GM12878 (cell line): ENCODE results near the gene SLC9C1. TPM values are rescaled to one million over a fixed set of nuclear protein-coding genes. Genes with fewer than 3 reads are reported as not detected.

Experiments
- ATAC-seq: fragments of 200-7000 bp; cut with Tn5 transposase; 3 replicates; pipeline ENCODE4 v1.9.1; 2020; ENCODE audit warnings: mild to moderate bottlenecking, moderate library complexity
- BruUV-seq: library from RNA; stranded (reverse); fragments of 400-500 nt; replicated peaks from 2 replicates; lab custom pipeline; 2021; lab: Mats Ljungman, UMichigan
- CTCF ChIA-PET: fragments of 300-600 bp; sonication (Branson Sonifier 250); formaldehyde crosslinking; extraction: SDS; loops from one replicate; lab custom pipeline; 2021; ENCODE audit warnings: inconsistent platforms; lab: Yijun Ruan, JAX
- POLR2A ChIA-PET: fragments of 350-600 bp; formaldehyde crosslinking; extraction: SDS; loops from one replicate; lab custom pipeline; 2021; ENCODE audit warnings: inconsistent platforms; lab: Charles Lee
- RAD21 ChIA-PET: fragments of 300-600 bp; sonication (Branson Sonifier 250); formaldehyde crosslinking; loops from one replicate; lab custom pipeline; 2023; ENCODE audit warnings: antibody characterized with exemption; ENCODE audit not compliant: unreplicated experiment; lab: Charles Lee
- SMC1A ChIA-PET: fragments of 300-600 bp; sonication (Branson Sonifier 250); formaldehyde crosslinking; loops from one replicate; lab custom pipeline; 2023; ENCODE audit not compliant: unreplicated experiment, uncharacterized antibody; lab: Charles Lee
- DNase-seq: peaks from one replicate; pipeline ENCODE4 v3.0.0-alpha.2; 2011; ENCODE audit warnings: low read depth, low spot score
- FAIRE-seq: peaks from 3 replicates; lab custom pipeline; 2011; peaks lifted over from hg19 to GRCh38; lab: Jason Lieb, UNC
- H2AFZ ChIP-seq: 2 replicates; pipeline ENCODE4 v1.6.0; 2011; ENCODE audit warnings: low read depth, low read length, control low read depth; ENCODE audit not compliant: control insufficient read depth
- H3K27ac ChIP-seq: 2 replicates; pipeline ENCODE4 v1.5.1; 2011; ENCODE audit warnings: control low read depth; ENCODE audit not compliant: control insufficient read depth, insufficient read depth
- H3K27me3 ChIP-seq, 2 experiments: replicated peaks in 1 of 2; 2 replicates each; pipeline versions ENCODE4 v1.6.0 to v1.6.1; 2011; ENCODE audit warnings: low read length in 1 of 2; ENCODE audit not compliant: control insufficient read depth in 2 of 2, insufficient read depth in 2 of 2
- H3K36me3 ChIP-seq, 2 experiments: 2 replicates each; pipeline ENCODE4 v1.5.1; 2011; ENCODE audit warnings: low read length in 1 of 2; ENCODE audit not compliant: control insufficient read depth in 2 of 2, insufficient read depth in 2 of 2
- H3K4me1 ChIP-seq: 2 replicates; pipeline ENCODE4 v1.6.1; 2011; ENCODE audit warnings: mild to moderate bottlenecking, low read length, moderate library complexity, mixed read lengths; ENCODE audit not compliant: control insufficient read depth, insufficient read depth
- H3K4me2 ChIP-seq: 2 replicates; pipeline ENCODE4 v1.6.0; 2011; ENCODE audit warnings: control low read depth; ENCODE audit not compliant: control insufficient read depth, insufficient read depth
- H3K4me3 ChIP-seq: fragments of 200-600 bp; sonication (generic); 2 replicates; pipeline ENCODE4 v1.5.1; 2016
- H3K79me2 ChIP-seq: 2 replicates; pipeline ENCODE4 v1.6.0; 2011; ENCODE audit warnings: low read length; ENCODE audit not compliant: control insufficient read depth, insufficient read depth
- H3K9ac ChIP-seq: 2 replicates; pipeline ENCODE4 v1.8.0; 2011; ENCODE audit warnings: low read length, control low read depth, mixed read lengths; ENCODE audit not compliant: control insufficient read depth, insufficient read depth
- H3K9me3 ChIP-seq: replicated peaks from 3 replicates; pipeline ENCODE4 v1.5.1; 2011; ENCODE audit warnings: mild to moderate bottlenecking, low read length; ENCODE audit not compliant: control insufficient read depth, insufficient read depth
- H4K20me1 ChIP-seq: 2 replicates; pipeline ENCODE4 v1.6.0; 2011; ENCODE audit not compliant: control insufficient read depth, insufficient read depth
- BCLAF1 ChIP-seq: fragments of 450-650 bp; IDR thresholded peaks from 2 replicates; pipeline ENCODE4 v1.6.1; 2017; ENCODE audit warnings: antibody characterized with exemption, mild to moderate bottlenecking, moderate library complexity
- CHD1 ChIP-seq: IDR thresholded peaks from 2 replicates; pipeline ENCODE4 v1.6.1; 2012; ENCODE audit warnings: low read depth, low read length, improper control_type of control experiment
- FOXM1 ChIP-seq: IDR thresholded peaks from 2 replicates; pipeline ENCODE4 v1.6.1; 2012; ENCODE audit warnings: low read depth, mild to moderate bottlenecking, inconsistent platforms, low read length, moderate library complexity
- GABPA ChIP-seq: IDR thresholded peaks from 2 replicates; pipeline ENCODE4 v1.6.1; 2014; ENCODE audit warnings: antibody characterized with exemption, low read depth, mild to moderate bottlenecking, inconsistent platforms
- HDAC2 ChIP-seq: fragments of 200-600 bp; sonication (generic); IDR thresholded peaks from 2 replicates; pipeline ENCODE4 v1.6.1; 2017
- IRF4 ChIP-seq: IDR thresholded peaks from 2 replicates; pipeline ENCODE4 v1.6.1; 2011; ENCODE audit warnings: low read depth, low read length
- KAT2A ChIP-seq: conservative IDR thresholded peaks from 2 replicates; pipeline ENCODE4 v1.6.1; 2011; ENCODE audit warnings: low read depth, low read length; ENCODE audit not compliant: control insufficient read depth
- NFIC ChIP-seq: IDR thresholded peaks from 2 replicates; pipeline ENCODE4 v1.6.1; 2012; ENCODE audit warnings: low read depth, mild to moderate bottlenecking, inconsistent platforms, low read length, moderate library complexity
- POU2F2 ChIP-seq: IDR thresholded peaks from 3 replicates; pipeline ENCODE4 v1.6.1; 2011; ENCODE audit warnings: low read depth, mild to moderate bottlenecking, low read length, borderline replicate concordance
- REST ChIP-seq: IDR thresholded peaks from 2 replicates; pipeline ENCODE4 v1.6.1; 2012; ENCODE audit warnings: mild to moderate bottlenecking, low read depth, low read length
- RUNX3 ChIP-seq: IDR thresholded peaks from 2 replicates; pipeline ENCODE4 v1.6.1; 2012; ENCODE audit warnings: low read length, inconsistent platforms
- TARDBP ChIP-seq: IDR thresholded peaks from 2 replicates; pipeline ENCODE4 v1.6.1; 2016; ENCODE audit warnings: borderline replicate concordance
- TCF3 ChIP-seq: IDR thresholded peaks from 2 replicates; pipeline ENCODE4 v1.6.1; 2012; ENCODE audit warnings: low read depth, mild to moderate bottlenecking, low read length, borderline replicate concordance; ENCODE audit not compliant: insufficient read depth
- TCF7 ChIP-seq: IDR thresholded peaks from 2 replicates; pipeline ENCODE4 v1.6.1; 2014; ENCODE audit warnings: antibody characterized with exemption, borderline replicate concordance
- YY1 ChIP-seq: IDR thresholded peaks from 2 replicates; pipeline ENCODE4 v1.6.1; 2011; ENCODE audit warnings: low read depth, mild to moderate bottlenecking, low read length
- ZSCAN29 ChIP-seq: fragments of 450-650 bp; IDR thresholded peaks from 2 replicates; pipeline ENCODE4 v1.6.1; 2017; ENCODE audit warnings: mild to moderate bottlenecking, moderate library complexity
- WGBS: methylation state at CpG from one replicate; pipeline ENCODE4 v1.1.6; 2016; ENCODE audit warnings: low lambda C conversion rate; ENCODE audit not compliant: insufficient replicate concordance, insufficient coverage; ENCODE audit errors: missing lambda C conversion rate; 5-methylcytosine and 5-hydroxymethylcytosine counted together
- in situ Hi-C: fragments of 300-500 bp; cut with MboI; formaldehyde crosslinking; loops from 9 replicates; pipeline ENCODE4 v1.14.3; 2018; ENCODE audit warnings: mixed read lengths
- intact Hi-C: fragments of 100-400 bp; cut with micrococcal nuclease; formaldehyde crosslinking; loops from one replicate; pipeline ENCODE4 v1.14.2; 2022; ENCODE audit not compliant: unreplicated experiment
- polyA plus RNA-seq, 11 experiments: library from polyadenylated mRNA; depleted of rRNA in 4 of 11; unstranded in 6 of 11; stranded (reverse) in 5 of 11; fragments of >200 nt; fragmentation: Nextera tagmentation in 4 of 11; fragmentation: Illumina TruSeq in 1 of 11; extraction: Ambion mirVana in 4 of 11; extraction: Trizol in 1 of 11; gene quantifications; 1 replicate in 1 of 11; 2 replicates in 10 of 11; pipeline versions ENCODE4 v1.2.1 to v1.2.3, GENCODE V29; 2011 to 2016; ENCODE audit warnings: inconsistent platforms in 2 of 11, missing spikeins in 2 of 11, low read depth in 1 of 11
- total RNA-seq, 4 experiments: library from RNA; depleted of rRNA in 3 of 4; stranded (reverse); fragments of >200 nt in 3 of 4; fragmentation: Illumina TruSeq in 1 of 4; extraction: Trizol in 1 of 4; gene quantifications; 2 replicates each; pipeline versions ENCODE4 v1.2.1 to v1.2.3, GENCODE V29; 2013 to 2021
- TF ChIP-seq, protein P1 (sequence below): fragments of 450-650 bp; IDR thresholded peaks from 2 replicates; pipeline ENCODE4 v1.6.1; 2014; ENCODE audit warnings: mild to moderate bottlenecking

Gene SLC9C1
- total and polyA plus RNA-seq, 10 of the 15 experiments (the other 5 are each of a cell fraction or from before 2014, with no cell fraction given), result not detected

DNA sequence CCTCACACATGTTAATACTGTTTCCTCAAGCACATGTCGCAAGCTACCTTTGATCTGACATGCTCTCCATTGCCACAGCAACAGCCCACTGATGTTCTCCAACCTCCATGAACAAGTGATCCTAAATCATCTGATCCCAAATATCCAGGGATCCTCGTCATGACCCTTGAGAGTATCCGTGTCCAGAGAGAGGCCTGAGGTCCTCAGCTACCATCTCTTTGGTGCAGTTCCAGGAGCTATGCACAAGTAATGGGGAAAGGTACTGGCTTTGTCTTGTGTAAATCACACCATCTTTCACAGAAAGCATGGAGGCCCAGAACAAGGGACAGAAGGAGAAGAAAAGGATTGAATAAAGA, 163.4 kb downstream of the SLC9C1 start:
- Histone ChIP-seq H3K27me3 (no peaks in the 10 kb centered on the region), H4K20me1 (no peaks in the 10 kb centered on the region), H3K27ac (peak overlapping the region; percentile 99), H3K79me2 (peaks cover 93% of the 10 kb centered on the region), H3K4me2 (peak overlapping the region; percentile 95), H3K9me3 (no peaks in the 10 kb centered on the region), H3K4me3 (peak overlapping the region; percentile 78), H3K36me3 (peaks cover 0 to 3% of the 10 kb centered on the region in 2 experiments; a peak in 1 of 4 replicates), H2AFZ (no peak overlapping the region), H3K4me1 (peaks cover 47% of the 10 kb centered on the region), H3K9ac (peak overlapping the region; percentile 98)
- ChIA-PET POLR2A (interaction anchor here (0.9 to 12.8 kb wide), 4 partner anchors 13 to 367 kb away, joined by 3 to 345 read pairs (median 18); partner anchors contain the start of gene BTLA), SMC1A (interaction anchor here (0.5 to 18.5 kb wide), 11 partner anchors 8 to 1518 kb away, joined by 3 to 489 read pairs (median 5); partner anchors contain the start of gene SLC9C1), CTCF (interaction anchor here (1.9 to 18.1 kb wide), 4 partner anchors 13 to 330 kb away, joined by 7 to 226 read pairs (median 13); partner anchors contain the start of gene SLC9C1), RAD21 (interaction anchor here (0.7 to 17.9 kb wide), 8 partner anchors 8 to 437 kb away, joined by 3 to 457 read pairs (median 6); no protein-coding TSS in a partner anchor)
- BruUV-seq, result no TSS peak
- in situ Hi-C loops (no loop called here), intact Hi-C loops (loop anchor here (10.0 kb wide), 1 partner anchor 364 kb away; the partner anchor contains the start of gene BTLA)
- DNase-seq (no peak), FAIRE-seq (no peak), ATAC-seq (no peak)
- WGBS, result 2% methylated on average over 3 of the region's 3 CpGs
- TF ChIP-seq NFIC (no peak), KAT2A (no peak), TCF3 (no peak), GABPA (no peak), CHD1 (0 out of 2 replicates have a peak, but pooled peaks have one; percentile 21), IRF4 (0 out of 2 replicates have a peak, but pooled peaks have one; percentile 6), FOXM1 (no peak), YY1 (no peak), ZSCAN29 (no peak), POU2F2 (0 out of 3 replicates have a peak, but pooled peaks have one; percentile 52), REST (no peak; the same call in 1 of the 2 replicates), RUNX3 (no peak), TCF7 (no peak), BCLAF1 (no peak), TARDBP (no peak), HDAC2 (no peak)
- TF ChIP-seq, protein P1, sequence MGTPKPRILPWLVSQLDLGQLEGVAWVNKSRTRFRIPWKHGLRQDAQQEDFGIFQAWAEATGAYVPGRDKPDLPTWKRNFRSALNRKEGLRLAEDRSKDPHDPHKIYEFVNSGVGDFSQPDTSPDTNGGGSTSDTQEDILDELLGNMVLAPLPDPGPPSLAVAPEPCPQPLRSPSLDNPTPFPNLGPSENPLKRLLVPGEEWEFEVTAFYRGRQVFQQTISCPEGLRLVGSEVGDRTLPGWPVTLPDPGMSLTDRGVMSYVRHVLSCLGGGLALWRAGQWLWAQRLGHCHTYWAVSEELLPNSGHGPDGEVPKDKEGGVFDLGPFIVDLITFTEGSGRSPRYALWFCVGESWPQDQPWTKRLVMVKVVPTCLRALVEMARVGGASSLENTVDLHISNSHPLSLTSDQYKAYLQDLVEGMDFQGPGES, result no peak
